Peyer's patch (tissue), 4 donors: ENCODE results near the gene MBL2.

Experiments
- CTCF ChIP-seq, 6 experiments: fragments of 450-650 bp in 4 of 6; fragments of 200-600 bp in 2 of 6; sonication (generic) in 1 of 6; IDR thresholded peaks; one replicate each; pipeline ENCODE4 v1.5.1; 2017 to 2019; ENCODE audit warnings: antibody characterized with exemption in 6 of 6, mild to moderate bottlenecking in 3 of 6, moderate library complexity in 1 of 6
- POLR2A ChIP-seq, 2 donors: fragments of 450-650 bp; IDR thresholded peaks; one replicate each; pipeline ENCODE4 v1.5.1; 2017; ENCODE audit warnings: antibody characterized with exemption in 2 of 2, mild to moderate bottlenecking in 2 of 2, moderate library complexity in 2 of 2

- TF ChIP-seq CTCF (IDR thresholded peaks at IDR 0.05) (no peak), POLR2A (IDR thresholded peaks at IDR 0.05) (no peak)
These were observed 29.9 kb downstream of the MBL2 start for GRCh38 chr10:52742731-52743130.
